SU-DHL-6 (cell line): ENCODE measurements around the gene FAXC.

Experiments used
- H2AFZ ChIP-seq: fragments of 200-600 bp; sonication (generic); 2 replicates; pipeline ENCODE4 v1.6.1; 2014; ENCODE audit warnings: low read depth, mild to moderate bottlenecking, moderate library complexity, mixed read lengths, antibody characterized with exemption, low read length; ENCODE audit not compliant: severe bottlenecking
- H3F3A ChIP-seq: fragments of 200-600 bp; shearing (Covaris generic); 2 replicates; pipeline ENCODE4 v1.6.0; 2016; ENCODE audit warnings: antibody characterized with exemption, mild to moderate bottlenecking; ENCODE audit not compliant: insufficient read depth
- H3K27ac ChIP-seq: fragments of 200-600 bp; sonication (generic); 2 replicates; pipeline ENCODE4 v1.5.1; 2016; ENCODE audit warnings: low read depth, mild to moderate bottlenecking, low read length, moderate library complexity, mixed read lengths
- H3K27me3 ChIP-seq: fragments of 200-600 bp; sonication (generic), shearing (Covaris generic); 2 replicates; pipeline ENCODE4 v1.6.0; 2014; ENCODE audit warnings: mild to moderate bottlenecking, low read length
- H3K36me3 ChIP-seq: fragments of 200-600 bp; sonication (generic); 2 replicates; pipeline ENCODE4 v1.6.1; 2014; ENCODE audit warnings: mild to moderate bottlenecking, low read length, mixed read lengths
- H3K4me2 ChIP-seq: fragments of 300-600, 200-600 bp; shearing (Covaris generic), sonication (generic); 2 replicates; pipeline ENCODE4 v1.6.0; 2014; ENCODE audit warnings: low read length, low read depth, mild to moderate bottlenecking; ENCODE audit not compliant: poor library complexity, severe bottlenecking
- H3K4me3 ChIP-seq: fragments of 200-600 bp; sonication (generic); 2 replicates; pipeline ENCODE4 v1.5.1; 2014; ENCODE audit warnings: antibody characterized with exemption, low read length, mild to moderate bottlenecking, mixed read lengths; ENCODE audit not compliant: insufficient read depth, poor library complexity, severe bottlenecking
- H3K79me2 ChIP-seq: fragments of 200-600 bp; sonication (generic); 2 replicates; pipeline ENCODE4 v1.6.1; 2014; ENCODE audit warnings: mild to moderate bottlenecking, low read length, moderate library complexity; ENCODE audit not compliant: insufficient read depth
- H3K9ac ChIP-seq: fragments of 200-600 bp; sonication (generic); 2 replicates; pipeline ENCODE4 v1.7.0; 2014; ENCODE audit warnings: mild to moderate bottlenecking, low read length
- H3K9me2 ChIP-seq: fragments of 200-600 bp; sonication (generic); replicated peaks from 2 replicates; pipeline ENCODE4 v1.6.1; 2014; ENCODE audit warnings: low read length; ENCODE audit not compliant: insufficient read depth
- H3K9me3 ChIP-seq: fragments of 200-600 bp; sonication (generic); 2 replicates; pipeline ENCODE4 v1.6.1; 2014; ENCODE audit warnings: low read length, mixed read lengths; ENCODE audit not compliant: insufficient read depth
- H4K20me1 ChIP-seq: fragments of 200-600 bp; sonication (generic); 2 replicates; pipeline ENCODE4 v1.6.1; 2014; ENCODE audit warnings: low read depth, mild to moderate bottlenecking, antibody characterized with exemption, low read length, moderate library complexity, mixed read lengths
- CTCF ChIP-seq: fragments of 200-600 bp; sonication (generic); IDR thresholded peaks from one replicate; pipeline ENCODE4 v1.5.1; 2017; ENCODE audit warnings: antibody characterized with exemption, mild to moderate bottlenecking, low read length, moderate library complexity; ENCODE audit not compliant: insufficient read depth, poor library complexity, severe bottlenecking
- EZH2phosphoT487 ChIP-seq: fragments of 200-600 bp; sonication (generic), shearing (Covaris generic); conservative IDR thresholded peaks from 2 replicates; pipeline ENCODE4 v1.6.1; 2018; ENCODE audit warnings: mild to moderate bottlenecking, antibody characterized with exemption, low read length, moderate library complexity, mixed read lengths

The FAXC gene

GRCh38 chr6:99294786-99295185 lies 54.7 kb downstream of the FAXC start:
- H3K9ac ChIP-seq: no peak overlapping the region
- H3F3A ChIP-seq: no peaks in the 10 kb centered on the region
- no peak overlapping the region for H2AFZ ChIP-seq
- H3K79me2 ChIP-seq: no peaks in the 10 kb centered on the region
- H3K27ac ChIP-seq: no peak overlapping the region
- H3K4me2 ChIP-seq: no peak overlapping the region
- no peaks in the 10 kb centered on the region for H4K20me1 ChIP-seq
- no peak overlapping the region for H3K4me3 ChIP-seq
- TF ChIP-seq CTCF (no peak), EZH2phosphoT487 (no peak)
- no peaks in the 10 kb centered on the region for H3K27me3 ChIP-seq
- H3K9me2 ChIP-seq: no peaks in the 10 kb centered on the region
- no peaks in the 10 kb centered on the region for H3K36me3 ChIP-seq
- H3K9me3 ChIP-seq: no peaks in the 10 kb centered on the region

GRCh38 chr6:99289701-99290100 lies 59.8 kb downstream of the FAXC start:
- no peaks in the 10 kb centered on the region for H3K9me3 ChIP-seq
- H2AFZ ChIP-seq: no peak overlapping the region
- no peaks in the 10 kb centered on the region for H3K36me3 ChIP-seq
- TF ChIP-seq EZH2phosphoT487 (no peak), CTCF (no peak)
- H3K9me2 ChIP-seq: no peaks in the 10 kb centered on the region
- no peaks in the 10 kb centered on the region for H3F3A ChIP-seq
- no peaks in the 10 kb centered on the region for H4K20me1 ChIP-seq
- H3K27me3 ChIP-seq: no peaks in the 10 kb centered on the region; the same call in 1 of the 2 replicates
- H3K4me2 ChIP-seq: no peak overlapping the region
- H3K79me2 ChIP-seq: no peaks in the 10 kb centered on the region
- H3K27ac ChIP-seq: no peak overlapping the region
- no peak overlapping the region for H3K9ac ChIP-seq
- no peak overlapping the region for H3K4me3 ChIP-seq

GRCh38 chr6:99288668-99289067 lies 60.8 kb downstream of the FAXC start:
- Histone ChIP-seq H3K4me2 (no peak overlapping the region), H3K9me3 (no peaks in the 10 kb centered on the region)

More at GRCh38 chr6:99288668-99289067, 60.8 kb downstream of the FAXC start:
- H4K20me1 ChIP-seq: no peaks in the 10 kb centered on the region
- H3K9ac ChIP-seq: no peak overlapping the region
- H3K27me3 ChIP-seq: no peaks in the 10 kb centered on the region; the same call in 1 of the 2 replicates
- no peak overlapping the region for H3K4me3 ChIP-seq
- H3K9me2 ChIP-seq: no peaks in the 10 kb centered on the region
- no peaks in the 10 kb centered on the region for H3F3A ChIP-seq
- H3K27ac ChIP-seq: no peak overlapping the region
- H3K79me2 ChIP-seq: no peaks in the 10 kb centered on the region
- TF ChIP-seq EZH2phosphoT487 (no peak), CTCF (no peak)
- no peak overlapping the region for H2AFZ ChIP-seq
- H3K36me3 ChIP-seq: no peaks in the 10 kb centered on the region
